K562 (cell line): Measurements from ENCODE around the gene MCAT. TPM values are rescaled to one million over a fixed set of nuclear protein-coding genes. Genes with fewer than 3 reads are reported as not detected.

Experiments used
- ATAC-seq: fragments of 200-7000 bp; cut with Tn5 transposase; 3 replicates; pipeline ENCODE4 v1.9.1; 2020; ENCODE audit warnings: moderate library complexity
- BruUV-seq: library from RNA; stranded (reverse); fragments of 400-500 nt; replicated peaks from 2 replicates; lab custom pipeline; 2021; lab: Mats Ljungman, UMichigan
- CTCF ChIA-PET: fragments of 300-600 bp; formaldehyde crosslinking; extraction: SDS; loops from one replicate; lab custom pipeline; 2021; ENCODE audit warnings: low intra/inter-chr PET ratio; lab: Yijun Ruan, JAX
- POLR2A ChIA-PET: fragments of 300-600, 350-650 bp; sonication (Branson Sonifier 250); formaldehyde crosslinking; extraction: SDS; loops from one replicate; lab custom pipeline; 2021; ENCODE audit warnings: antibody characterized with exemption, inconsistent platforms; lab: Yijun Ruan, JAX
- DNase-seq, 4 experiments: peaks; one replicate each; pipeline versions ENCODE4 v3.0.0 to v3.0.0-alpha.2; 2011 to 2018; ENCODE audit warnings: low spot score in 3 of 4, mixed read lengths in 3 of 4; ENCODE audit errors: extremely low read depth in 1 of 4
- FAIRE-seq: peaks from 2 replicates; lab custom pipeline; 2011; peaks lifted over from hg19 to GRCh38; lab: Jason Lieb, UNC
- H2AFZ ChIP-seq: 2 replicates; pipeline ENCODE4 v1.6.0; 2011; ENCODE audit warnings: low read depth, low read length, control low read depth, inconsistent platforms
- H3K27ac ChIP-seq: fragments of 200-600 bp; 3 replicates; pipeline ENCODE4 v1.8.0; 2011; ENCODE audit warnings: low read depth, mild to moderate bottlenecking, control low read depth, inconsistent platforms, low read length, moderate library complexity, mixed read lengths; ENCODE audit errors: extremely low read depth
- H3K27me3 ChIP-seq, 2 experiments: fragments of 300-600 bp in 1 of 2; 2 replicates in 1 of 2; 3 replicates in 1 of 2; pipeline versions ENCODE4 v1.6.0 to v1.8.0; 2011; ENCODE audit warnings: inconsistent platforms in 2 of 2, low read length in 2 of 2, mild to moderate bottlenecking in 1 of 2, mixed read lengths in 1 of 2, moderate library complexity in 1 of 2; ENCODE audit not compliant: control insufficient read depth in 2 of 2, insufficient read depth in 2 of 2
- H3K36me3 ChIP-seq: fragments of 300-600 bp; 3 replicates; pipeline ENCODE4 v1.8.0; 2011; ENCODE audit warnings: mild to moderate bottlenecking, low read length, inconsistent platforms; ENCODE audit not compliant: control insufficient read depth, insufficient read depth
- H3K4me1 ChIP-seq, 2 experiments: fragments of 200-600 bp in 1 of 2; replicated peaks in 1 of 2; 2 replicates in 1 of 2; 3 replicates in 1 of 2; pipeline versions ENCODE4 v1.5.1 to v1.8.0; 2011; ENCODE audit warnings: inconsistent platforms in 2 of 2, low read length in 2 of 2, mild to moderate bottlenecking in 1 of 2, mixed read lengths in 1 of 2, moderate library complexity in 1 of 2; ENCODE audit not compliant: control insufficient read depth in 2 of 2, insufficient read depth in 2 of 2
- H3K4me2 ChIP-seq: 2 replicates; pipeline ENCODE4 v1.6.1; 2011; ENCODE audit warnings: low read length, control low read depth, inconsistent platforms, mixed read lengths; ENCODE audit not compliant: insufficient read depth
- H3K4me3 ChIP-seq: fragments of 200-600 bp; sonication (generic), shearing (Covaris generic); 2 replicates; pipeline ENCODE4 v1.5.1; 2016; ENCODE audit warnings: control low read depth, inconsistent platforms
- H3K79me2 ChIP-seq: fragments of 200-600 bp; 3 replicates; pipeline ENCODE4 v1.8.0; 2011; ENCODE audit warnings: low read length, inconsistent platforms; ENCODE audit not compliant: control insufficient read depth, insufficient read depth
- H3K9ac ChIP-seq, 2 experiments: 2 replicates each; pipeline versions ENCODE4 v1.6.0 to v1.6.1; 2011; ENCODE audit warnings: low read depth in 2 of 2, low read length in 2 of 2, control low read depth in 1 of 2, inconsistent platforms in 1 of 2, mild to moderate bottlenecking in 1 of 2, mixed read lengths in 1 of 2; ENCODE audit not compliant: insufficient read depth in 1 of 2
- H3K9me1 ChIP-seq: one replicate; pipeline ENCODE4 v1.6.0; 2011; ENCODE audit warnings: inconsistent platforms, mild to moderate bottlenecking, low read length, moderate library complexity; ENCODE audit not compliant: control insufficient read depth, insufficient read depth
- H3K9me3 ChIP-seq: replicated peaks from 2 replicates; pipeline ENCODE4 v1.5.1; 2011; ENCODE audit warnings: low read depth, low read length, inconsistent platforms; ENCODE audit not compliant: control insufficient read depth, insufficient read depth
- H4K20me1 ChIP-seq: replicated peaks from 2 replicates; pipeline ENCODE4 v1.6.1; 2011; ENCODE audit warnings: low read length, inconsistent platforms, mixed read lengths; ENCODE audit not compliant: control insufficient read depth, insufficient read depth
- ASH1L ChIP-seq: fragments of 450-650 bp; IDR thresholded peaks from 2 replicates; pipeline ENCODE4 v1.6.1; 2018; ENCODE audit warnings: borderline replicate concordance, mild to moderate bottlenecking, low read depth; ENCODE audit not compliant: partially characterized antibody
- CC2D1A ChIP-seq: fragments of 450-650 bp; IDR thresholded peaks from 2 replicates; pipeline ENCODE4 v1.6.1; 2017; ENCODE audit warnings: mild to moderate bottlenecking
- CEBPB ChIP-seq: fragments of 450-650 bp; IDR thresholded peaks from 2 replicates; pipeline ENCODE4 v1.6.1; 2016; ENCODE audit warnings: missing genetic modification characterization, missing compliant biosample characterization
- NEUROD1 ChIP-seq: fragments of 150-350 bp; IDR thresholded peaks from 2 replicates; pipeline ENCODE4 v1.6.1; 2014; ENCODE audit warnings: borderline replicate concordance, low read length, low read depth; ENCODE audit not compliant: partially characterized antibody
- RCOR1 ChIP-seq, 2 experiments: IDR thresholded peaks; 2 replicates each; pipeline ENCODE4 v1.6.1; 2012; ENCODE audit warnings: low read depth in 2 of 2, low read length in 2 of 2, borderline replicate concordance in 1 of 2, improper control_type of control experiment in 1 of 2
- TCF3 ChIP-seq: sonication (generic); formaldehyde crosslinking; IDR thresholded peaks from 2 replicates; pipeline ENCODE4 v1.4.0; 2020; ENCODE audit warnings: mild to moderate bottlenecking, missing genetic modification reagents
- XRCC3 ChIP-seq: fragments of 450-650 bp; IDR thresholded peaks from 2 replicates; pipeline ENCODE4 v1.6.1; 2017; ENCODE audit warnings: mild to moderate bottlenecking, moderate library complexity
- WGBS: fragments of 100-300 bp; shearing (Covaris generic); methylation state at CpG from one replicate; pipeline ENCODE4 v1.1.6; 2016; ENCODE audit warnings: low coverage, mixed read lengths; ENCODE audit not compliant: insufficient coverage; ENCODE audit errors: missing lambda C conversion rate; 5-methylcytosine and 5-hydroxymethylcytosine counted together
- in situ Hi-C: fragments of 300-500 bp; cut with MboI; formaldehyde crosslinking; loops from 4 replicates; pipeline ENCODE4 v1.15.0; 2018; ENCODE audit warnings: inconsistent platforms, mixed read lengths
- intact Hi-C: fragments of 100-400 bp; cut with micrococcal nuclease; formaldehyde crosslinking; loops from 2 replicates; pipeline ENCODE4 v1.14.2; 2022
- polyA plus RNA-seq, 8 experiments: library from polyadenylated mRNA; depleted of rRNA in 4 of 8; stranded (reverse) in 5 of 8; unstranded in 3 of 8; fragments of >200 nt; fragmentation: Nextera tagmentation in 2 of 8; fragmentation: Illumina TruSeq in 1 of 8; extraction: Ambion mirVana in 2 of 8; extraction: Trizol in 1 of 8; gene quantifications; 2 replicates each; pipeline versions ENCODE4 v1.2.1 to v1.2.3, GENCODE V29; 2011 to 2014; ENCODE audit warnings: inconsistent platforms in 1 of 8, missing spikeins in 1 of 8
- total RNA-seq, 7 experiments: library from RNA; depleted of rRNA in 6 of 7; stranded (reverse); fragments of >200 nt in 6 of 7; fragmentation: Illumina TruSeq in 2 of 7; extraction: Trizol in 2 of 7; gene quantifications; 2 replicates each; pipeline versions ENCODE4 v1.2.1 to v1.2.3, GENCODE V29; 2011 to 2021; ENCODE audit warnings: low replicate concordance in 1 of 7
- TF ChIP-seq, protein P1 (sequence below), 3 experiments: fragments of 200-800 bp in 1 of 3; fragments of 250-450 bp in 1 of 3; fragments of 450-650 bp in 1 of 3; sonication (Bioruptor Pico) in 1 of 3; sonication (Bioruptor generic) in 1 of 3; formaldehyde crosslinking in 1 of 3; IDR thresholded peaks; 2 replicates each; pipeline versions ENCODE4 v1.6.1 to v1.8.0; 2016 to 2022; ENCODE audit warnings: mild to moderate bottlenecking in 2 of 3, missing genetic modification characterization in 2 of 3, missing compliant biosample characterization in 1 of 3, moderate library complexity in 1 of 3
- TF ChIP-seq, protein P2 (sequence below): sonication (generic); formaldehyde crosslinking; IDR thresholded peaks from 2 replicates; pipeline ENCODE4 v1.8.1; 2022; ENCODE audit warnings: missing genetic modification reagents

The MCAT gene
- total and polyA plus RNA-seq, 9 of the 15 experiments (the other 6 are each of a cell fraction or from before 2014, with no cell fraction given) = 3.3 to 27.8 (median 13.9) TPM

DNA sequence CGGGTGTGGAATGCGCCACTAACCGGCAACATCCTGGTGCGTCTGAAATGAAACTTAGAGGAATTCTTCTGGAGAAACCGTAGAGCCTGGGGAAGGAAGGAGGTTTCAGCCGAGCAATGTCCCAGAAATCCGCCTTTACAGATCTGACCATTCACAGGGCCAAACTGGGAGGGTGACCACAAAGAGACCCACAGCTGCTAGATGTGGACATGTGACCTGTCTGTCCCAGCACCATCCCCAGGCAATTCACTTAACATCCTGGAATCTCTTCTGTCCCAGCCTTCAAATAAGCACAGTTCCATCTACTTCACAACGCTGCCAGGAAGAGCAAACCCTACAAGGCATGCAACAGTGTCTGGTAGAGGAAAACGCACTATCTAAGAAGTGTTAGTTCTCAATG, 9.8 kb downstream of the MCAT start (continued):
- TF ChIP-seq, protein P1, sequence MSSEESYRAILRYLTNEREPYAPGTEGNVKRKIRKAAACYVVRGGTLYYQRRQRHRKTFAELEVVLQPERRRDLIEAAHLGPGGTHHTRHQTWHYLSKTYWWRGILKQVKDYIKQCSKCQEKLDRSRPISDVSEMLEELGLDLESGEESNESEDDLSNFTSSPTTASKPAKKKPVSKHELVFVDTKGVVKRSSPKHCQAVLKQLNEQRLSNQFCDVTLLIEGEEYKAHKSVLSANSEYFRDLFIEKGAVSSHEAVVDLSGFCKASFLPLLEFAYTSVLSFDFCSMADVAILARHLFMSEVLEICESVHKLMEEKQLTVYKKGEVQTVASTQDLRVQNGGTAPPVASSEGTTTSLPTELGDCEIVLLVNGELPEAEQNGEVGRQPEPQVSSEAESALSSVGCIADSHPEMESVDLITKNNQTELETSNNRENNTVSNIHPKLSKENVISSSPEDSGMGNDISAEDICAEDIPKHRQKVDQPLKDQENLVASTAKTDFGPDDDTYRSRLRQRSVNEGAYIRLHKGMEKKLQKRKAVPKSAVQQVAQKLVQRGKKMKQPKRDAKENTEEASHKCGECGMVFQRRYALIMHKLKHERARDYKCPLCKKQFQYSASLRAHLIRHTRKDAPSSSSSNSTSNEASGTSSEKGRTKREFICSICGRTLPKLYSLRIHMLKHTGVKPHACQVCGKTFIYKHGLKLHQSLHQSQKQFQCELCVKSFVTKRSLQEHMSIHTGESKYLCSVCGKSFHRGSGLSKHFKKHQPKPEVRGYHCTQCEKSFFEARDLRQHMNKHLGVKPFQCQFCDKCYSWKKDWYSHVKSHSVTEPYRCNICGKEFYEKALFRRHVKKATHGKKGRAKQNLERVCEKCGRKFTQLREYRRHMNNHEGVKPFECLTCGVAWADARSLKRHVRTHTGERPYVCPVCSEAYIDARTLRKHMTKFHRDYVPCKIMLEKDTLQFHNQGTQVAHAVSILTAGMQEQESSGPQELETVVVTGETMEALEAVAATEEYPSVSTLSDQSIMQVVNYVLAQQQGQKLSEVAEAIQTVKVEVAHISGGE (CRISPR knock-in tag; IDR thresholded peaks at IDR 0.05) = no peak
- TF ChIP-seq ASH1L = no peak
- TF ChIP-seq RCOR1 (IDR thresholded peaks at IDR 0.05; ENCODE audit: borderline replicate concordance in 1 of 2, low read depth in 2 of 2, low read length in 2 of 2) = no peak
- no peak for TF ChIP-seq CC2D1A

DNA sequence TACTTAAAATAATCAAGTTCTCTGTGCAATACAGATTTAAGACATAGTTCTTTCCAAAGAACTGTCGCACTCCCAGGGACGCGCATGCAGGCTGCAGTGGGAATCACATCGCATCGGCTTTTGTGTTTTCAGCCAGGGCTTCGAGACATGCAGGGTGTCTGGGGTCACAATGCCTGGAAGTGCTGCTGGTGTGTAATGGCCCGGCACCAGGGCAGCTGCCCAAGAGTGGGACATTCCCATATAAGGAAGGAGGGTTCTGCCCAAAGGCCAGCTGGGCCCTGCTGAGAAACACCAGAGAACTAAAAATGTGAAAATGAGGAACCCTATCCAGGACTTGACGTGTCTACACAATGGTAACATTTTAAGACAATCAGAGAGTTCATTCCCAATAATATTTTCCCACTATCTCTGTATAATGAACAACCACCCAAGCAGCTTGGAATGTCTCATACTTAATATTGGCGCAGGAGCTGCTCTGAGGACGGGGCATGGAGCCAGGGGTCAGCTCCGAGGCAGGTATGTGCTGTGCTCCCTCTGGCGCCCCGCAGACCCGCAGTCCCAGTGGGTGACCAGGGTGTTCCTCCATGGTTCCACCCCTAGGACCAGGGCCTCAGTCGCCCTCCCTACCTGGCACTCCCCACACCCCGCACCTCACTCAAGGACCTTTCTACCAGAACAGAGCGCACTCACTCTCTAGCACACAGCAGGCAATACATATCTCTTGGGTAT, 11.3 kb downstream of the MCAT start:
- POLR2A ChIA-PET = interaction anchor here (0.7 kb wide), 1 partner anchor 27 kb away, joined by 4 read pairs; no protein-coding TSS in a partner anchor
- Histone ChIP-seq H4K20me1 (no peaks in the 10 kb centered on the region), H3K9me3 (no peaks in the 10 kb centered on the region), H3K4me3 (no peak overlapping the region), H3K27me3 (no peaks in the 10 kb centered on the region), H3K79me2 (no peaks in the 10 kb centered on the region), H2AFZ (no peak overlapping the region), H3K4me2 (no peak overlapping the region), H3K4me1 (peaks cover 8 to 33% of the 10 kb centered on the region in 2 experiments; a peak in 3 of 5 replicates), H3K36me3 (peaks cover 46% of the 10 kb centered on the region; the same call in 2 of the 3 replicates), H3K9me1 (no peaks in the 10 kb centered on the region), H3K9ac (no peak overlapping the region), H3K27ac (no peak overlapping the region)
- TF ChIP-seq TCF3 (CRISPR knock-in tag) (no peak), NEUROD1 (no peak), XRCC3 (no peak), CEBPB (no peak)
- TF ChIP-seq, protein P2, sequence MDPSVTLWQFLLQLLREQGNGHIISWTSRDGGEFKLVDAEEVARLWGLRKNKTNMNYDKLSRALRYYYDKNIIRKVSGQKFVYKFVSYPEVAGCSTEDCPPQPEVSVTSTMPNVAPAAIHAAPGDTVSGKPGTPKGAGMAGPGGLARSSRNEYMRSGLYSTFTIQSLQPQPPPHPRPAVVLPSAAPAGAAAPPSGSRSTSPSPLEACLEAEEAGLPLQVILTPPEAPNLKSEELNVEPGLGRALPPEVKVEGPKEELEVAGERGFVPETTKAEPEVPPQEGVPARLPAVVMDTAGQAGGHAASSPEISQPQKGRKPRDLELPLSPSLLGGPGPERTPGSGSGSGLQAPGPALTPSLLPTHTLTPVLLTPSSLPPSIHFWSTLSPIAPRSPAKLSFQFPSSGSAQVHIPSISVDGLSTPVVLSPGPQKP = no peak
- in situ Hi-C loops = no loop called here
- DNase-seq (no peak), FAIRE-seq (no peak), ATAC-seq (no peak)
- CTCF ChIA-PET = no interaction called here
- 89% methylated on average over 13 of the region's 17 CpGs for WGBS
- BruUV-seq = no TSS peak
- intact Hi-C loops = no loop called here
